Hippocampal formation (tissue), 2 donors: Measurements from ENCODE around the gene IRF8.
"Not testable (repeated sequence)": the region's sequence is repeated elsewhere in the genome, so short reads cannot be mapped to it uniquely, and the experiment has no call there.

ENCODE experiments used
- DNase-seq, 2 donors: peaks; one replicate each; lab custom pipeline; 2025; lab: John Stamatoyannopoulos, UW

Gene IRF8

GRCh38 chr16:85894266-85894665, 4.7 kb upstream of the IRF8 start:
- DNase-seq = no peak

- DNase-seq = no peak
These were observed 1.6 kb upstream of the IRF8 start for GRCh38 chr16:85897382-85897781.

- no peak for DNase-seq
These were observed 482 bp downstream of the IRF8 start for GRCh38 chr16:85899444-85899843.

- DNase-seq = no peak
These were observed 1.2 kb downstream of the IRF8 start for GRCh38 chr16:85900027-85900792.

GRCh38 chr16:85901110-85901509, 2.1 kb downstream of the IRF8 start:
- no peak for DNase-seq

- DNase-seq = no peak
These were observed 2.9 kb downstream of the IRF8 start for GRCh38 chr16:85901773-85902365.

DNA sequence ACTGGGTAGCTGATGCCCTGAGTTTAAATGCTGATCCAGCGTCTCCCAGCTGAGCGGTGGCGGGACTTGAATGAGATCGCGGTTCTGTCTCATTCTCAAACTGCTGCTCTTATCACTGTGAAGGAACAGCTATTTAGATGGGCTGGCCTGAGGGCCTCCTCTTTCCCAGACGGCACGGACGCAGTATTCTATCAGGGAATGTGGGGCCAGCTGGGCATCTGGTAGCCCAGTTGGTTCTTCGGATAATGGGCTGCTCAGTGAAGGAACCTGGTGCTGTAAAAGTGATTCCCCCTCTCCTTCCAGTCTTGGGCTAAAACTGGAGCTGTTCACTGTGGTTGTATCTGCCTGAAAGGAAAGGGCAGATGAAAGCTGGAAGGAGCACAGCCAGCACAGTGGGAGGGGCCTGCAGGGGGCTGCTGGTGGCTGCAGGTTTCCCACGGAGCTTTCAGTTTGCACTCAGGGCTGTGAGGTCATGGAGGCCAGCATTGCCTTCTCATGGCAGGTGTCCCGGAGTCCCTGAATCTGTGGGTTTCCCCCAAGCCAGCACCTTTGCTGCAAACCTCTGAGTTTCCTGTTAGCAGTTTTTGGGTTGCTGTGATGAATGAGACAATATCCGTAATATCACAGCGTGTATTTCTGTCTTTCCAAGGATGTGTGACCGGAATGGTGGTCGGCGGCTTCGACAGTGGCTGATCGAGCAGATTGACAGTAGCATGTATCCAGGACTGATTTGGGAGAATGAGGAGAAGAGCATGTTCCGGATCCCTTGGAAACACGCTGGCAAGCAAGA, 3.6 kb downstream of the IRF8 start:
- DNase-seq = no peak

DNA sequence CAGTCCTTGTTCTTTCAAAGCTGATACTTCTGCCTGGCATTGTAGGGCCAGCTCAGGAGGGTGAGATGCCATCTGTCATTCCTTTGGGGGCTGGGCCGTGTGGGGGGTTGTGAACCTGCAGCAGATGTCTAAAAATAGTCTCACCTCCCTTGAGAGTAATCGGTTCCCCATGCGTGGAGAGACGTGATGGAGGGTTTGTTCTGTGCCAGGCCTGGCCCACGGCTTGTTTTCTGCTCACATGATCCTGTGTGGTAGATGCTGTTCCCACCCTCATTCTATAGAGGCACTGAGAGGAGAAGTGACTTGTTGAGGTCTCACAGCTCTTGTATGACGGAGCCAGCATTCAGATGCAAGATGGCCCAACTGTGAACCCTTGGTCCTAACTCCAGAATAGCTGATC, 4.6 kb downstream of the IRF8 start:
- DNase-seq = no peak

GRCh38 chr16:85905110-85906095, 6.4 kb downstream of the IRF8 start:
- no peak for DNase-seq

DNA sequence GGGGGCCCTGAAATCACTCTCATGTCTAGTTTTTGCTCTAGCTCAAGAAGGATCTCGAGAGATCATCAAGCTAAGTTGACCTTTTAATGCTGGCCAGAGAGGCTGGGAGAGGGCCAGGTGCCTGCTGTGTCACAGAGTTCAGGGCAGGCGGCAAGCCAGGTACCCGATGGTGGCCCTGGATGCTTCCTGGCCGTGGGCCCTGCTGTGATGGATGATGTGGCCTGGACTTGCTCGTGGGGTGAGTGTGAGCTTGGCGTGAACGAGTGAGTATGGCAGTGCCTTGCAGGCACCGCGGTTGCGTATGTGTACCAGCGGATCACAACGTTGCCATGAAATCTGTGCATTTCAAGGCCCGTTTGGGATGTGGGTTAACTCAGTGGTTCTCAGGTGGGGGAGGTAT, 7.4 kb downstream of the IRF8 start:
- no peak for DNase-seq

DNA sequence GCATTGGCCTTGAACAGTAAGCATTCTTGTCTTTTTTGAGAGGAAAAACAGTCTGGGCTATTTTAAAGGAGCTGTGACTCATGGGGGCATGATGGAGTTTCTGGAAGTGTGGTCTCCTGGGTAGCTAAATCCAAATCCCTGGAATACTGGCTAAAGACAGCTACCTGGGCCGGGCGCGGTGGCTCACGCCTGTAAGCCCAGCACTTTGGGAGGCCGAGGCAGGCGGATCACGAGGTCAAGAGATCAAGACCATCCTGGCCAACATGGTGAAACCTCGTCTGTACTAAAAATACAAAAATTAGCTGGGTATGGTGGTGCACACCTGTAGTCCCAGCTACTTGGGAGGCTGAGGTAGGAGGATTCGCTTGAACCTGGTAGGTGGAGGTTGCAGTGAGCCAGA, 8.3 kb downstream of the IRF8 start:
- not testable (repeated sequence) for DNase-seq

GRCh38 chr16:85908444-85908843, 9.5 kb downstream of the IRF8 start:
- DNase-seq = no peak

DNA sequence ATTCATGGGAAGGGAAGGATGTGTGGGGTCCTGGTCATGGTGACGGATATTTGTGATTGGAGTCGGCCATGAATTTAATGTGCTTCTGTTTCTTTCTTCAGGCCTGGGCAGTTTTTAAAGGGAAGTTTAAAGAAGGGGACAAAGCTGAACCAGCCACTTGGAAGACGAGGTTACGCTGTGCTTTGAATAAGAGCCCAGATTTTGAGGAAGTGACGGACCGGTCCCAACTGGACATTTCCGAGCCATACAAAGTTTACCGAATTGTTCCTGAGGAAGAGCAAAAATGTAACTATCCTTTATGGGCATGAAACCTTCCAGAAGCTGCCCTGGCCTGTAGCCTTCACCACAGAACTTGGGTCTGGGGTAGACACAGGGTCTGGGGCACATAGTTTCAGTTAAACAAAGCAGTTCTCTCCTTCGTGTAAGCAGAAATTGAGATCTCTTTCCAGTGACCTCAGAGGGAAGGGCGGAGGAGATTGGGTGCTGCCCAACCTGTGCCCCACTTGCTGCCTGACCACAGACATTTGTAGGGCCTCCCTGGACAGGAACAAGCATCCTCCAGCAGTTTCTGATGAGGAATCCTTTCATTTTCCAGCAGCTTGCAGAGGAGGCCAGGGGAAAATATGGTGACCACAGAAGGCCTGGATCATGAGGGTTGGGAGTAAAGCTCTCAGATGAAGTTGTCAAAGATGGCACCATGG, 10.1 kb downstream of the IRF8 start:
- no peak for DNase-seq

GRCh38 chr16:85909932-85910853, 11.2 kb downstream of the IRF8 start:
- DNase-seq = no peak

GRCh38 chr16:85910854-85911247, 11.9 kb downstream of the IRF8 start:
- no peak for DNase-seq

DNA sequence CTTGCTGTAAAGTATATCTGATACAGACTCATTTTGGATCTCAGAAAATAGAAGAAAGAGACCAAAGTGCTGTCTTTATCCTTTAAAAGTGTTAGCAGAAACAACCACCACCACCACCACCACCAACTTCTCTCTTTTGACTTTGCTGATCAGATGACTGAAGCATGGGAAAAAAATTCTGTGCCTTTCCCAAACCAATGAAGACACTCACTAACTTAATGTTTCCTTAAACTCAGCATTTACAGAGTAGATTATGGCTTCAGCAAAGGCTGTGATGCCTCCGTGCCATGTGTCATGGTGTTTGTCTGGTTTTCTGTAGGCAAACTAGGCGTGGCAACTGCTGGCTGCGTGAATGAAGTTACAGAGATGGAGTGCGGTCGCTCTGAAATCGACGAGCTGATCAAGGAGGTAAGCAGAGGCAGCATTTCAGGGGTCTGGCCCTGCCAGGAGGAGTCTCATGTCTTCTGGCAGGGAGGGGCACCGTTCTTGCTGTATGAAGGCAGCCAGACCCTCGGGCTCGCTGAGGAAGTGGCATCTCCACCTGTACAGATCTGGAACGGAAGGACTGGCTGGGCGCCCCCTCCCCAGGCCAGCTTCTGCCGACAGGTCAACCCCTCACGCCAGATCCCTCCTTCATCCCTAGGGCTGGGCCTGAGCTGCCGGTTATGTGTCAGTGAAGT, 12.4 kb downstream of the IRF8 start:
- no peak for DNase-seq

DNA sequence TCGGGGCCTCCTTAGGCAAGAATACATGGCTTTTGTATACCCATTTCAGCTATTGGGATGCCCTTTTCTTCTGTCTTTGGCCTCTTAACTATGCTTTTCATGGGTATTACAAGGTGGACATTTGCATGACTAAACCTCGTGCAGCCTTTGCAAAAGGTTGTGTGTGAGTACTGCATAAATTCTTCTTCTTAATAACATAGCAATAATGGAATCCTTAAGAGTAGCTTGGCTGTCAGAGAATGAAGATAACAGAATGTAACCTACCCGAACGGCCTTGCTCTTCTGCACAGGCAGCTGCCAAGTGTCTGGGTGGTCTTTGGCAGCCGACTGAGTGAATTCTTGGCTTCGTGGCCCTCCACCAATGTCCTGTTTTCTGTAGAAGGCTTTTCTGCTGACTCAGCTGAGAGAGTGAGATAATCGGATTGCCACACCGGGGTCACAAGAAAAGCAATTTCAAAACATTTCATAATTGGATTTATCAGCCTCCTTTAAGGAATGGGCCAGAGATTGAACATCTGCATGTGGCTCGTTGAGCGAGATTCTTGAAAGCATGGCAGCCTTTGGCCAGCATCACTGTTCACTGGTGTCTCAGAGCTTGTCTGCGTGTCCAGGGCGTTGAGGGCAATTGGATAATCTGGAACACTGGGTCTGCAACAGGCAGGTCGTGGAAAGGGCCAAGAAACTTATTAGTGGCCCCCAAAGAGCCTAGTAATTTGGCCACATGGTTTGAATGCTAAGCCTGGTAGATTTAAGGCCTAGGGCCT, 13.4 kb downstream of the IRF8 start:
- DNase-seq = no peak

DNA sequence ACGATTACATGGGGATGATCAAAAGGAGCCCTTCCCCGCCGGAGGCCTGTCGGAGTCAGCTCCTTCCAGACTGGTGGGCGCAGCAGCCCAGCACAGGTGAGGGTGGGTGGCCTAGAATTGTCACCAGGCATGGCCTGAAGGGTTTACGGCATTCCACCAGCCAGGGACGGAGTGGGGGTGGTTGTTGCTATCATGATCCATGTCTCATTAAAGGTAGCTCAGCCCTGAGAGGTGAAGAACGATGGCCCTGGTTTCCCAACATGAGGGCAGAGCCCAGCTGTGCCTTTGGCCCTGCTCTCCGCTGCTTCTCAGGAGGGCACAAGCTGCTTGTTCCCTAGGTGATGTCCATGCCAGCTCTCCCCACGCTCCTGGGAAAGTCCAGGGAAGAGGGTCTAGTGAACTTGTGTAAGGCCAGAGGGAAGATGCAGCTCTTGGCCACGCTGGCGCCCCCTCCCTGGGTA, 14.2 kb downstream of the IRF8 start:
- DNase-seq = no peak
